HCT116 (cell line): Measurements from ENCODE around the gene DTD2. TPM values are rescaled to one million over a fixed set of nuclear protein-coding genes. Genes with fewer than 3 reads are reported as not detected.

ENCODE experiments used
- ATAC-seq: fragments of 200-7000 bp; cut with Tn5 transposase; 2 replicates; pipeline ENCODE4 v1.9.1; 2020; ENCODE audit warnings: mild to moderate bottlenecking, moderate library complexity
- BruUV-seq: library from RNA; stranded (reverse); fragments of 400-500 nt; replicated peaks from 2 replicates; lab custom pipeline; 2021; lab: Mats Ljungman, UMichigan
- CTCF ChIA-PET: fragments of 300-600 bp; sonication (Branson Sonifier 250); formaldehyde crosslinking; loops from one replicate; lab custom pipeline; 2021; ENCODE audit warnings: antibody characterized with exemption; lab: Charles Lee
- POLR2A ChIA-PET: fragments of 300-600, 350-600 bp; sonication (Branson Sonifier 250); formaldehyde crosslinking; loops from one replicate; lab custom pipeline; 2021; ENCODE audit warnings: antibody characterized with exemption; lab: Charles Lee
- RAD21 ChIA-PET, 2 experiments: fragments of 300-600 bp; sonication (Branson Sonifier 250); formaldehyde crosslinking; loops; one replicate each; lab custom pipeline; 2023; ENCODE audit warnings: low total read pairs in 2 of 2; ENCODE audit not compliant: uncharacterized antibody in 2 of 2, unreplicated experiment in 2 of 2, low non-redundant PET in 1 of 2; lab: Charles Lee
- DNase-seq: peaks from one replicate; pipeline ENCODE4 v3.0.0-alpha.2; 2010; ENCODE audit warnings: low read depth, low spot score
- H2AFZ ChIP-seq: fragments of 200-600 bp; shearing (Covaris generic), sonication (generic); 2 replicates; pipeline ENCODE4 v1.6.1; 2017; ENCODE audit warnings: low read depth, mixed run types, mixed read lengths, antibody characterized with exemption, low read length; ENCODE audit not compliant: poor library complexity, severe bottlenecking
- H3K27ac ChIP-seq: 2 replicates; pipeline ENCODE4 v1.5.1; 2012; ENCODE audit warnings: low read depth, low read length
- H3K27me3 ChIP-seq: fragments of 200-600 bp; sonication (generic); 2 replicates; pipeline ENCODE4 v1.6.1; 2016; ENCODE audit warnings: mixed run types, low read length, mixed read lengths; ENCODE audit not compliant: insufficient read depth
- H3K36me3 ChIP-seq, 2 experiments: fragments of 200-500 bp in 1 of 2; fragments of 200-600 bp in 1 of 2; sonication (Bioruptor generic) in 1 of 2; sonication (generic) in 1 of 2; 2 replicates each; pipeline versions ENCODE4 v1.5.1 to v1.6.1; 2014 to 2016; ENCODE audit warnings: low read length in 2 of 2, inconsistent platforms in 1 of 2, mixed read lengths in 1 of 2, mixed run types in 1 of 2; ENCODE audit not compliant: insufficient read depth in 2 of 2, control insufficient read depth in 1 of 2
- H3K4me1 ChIP-seq, 2 experiments: fragments of 200-600 bp in 1 of 2; sonication (generic) in 1 of 2; 2 replicates each; pipeline versions ENCODE4 v1.5.1 to v1.6.1; 2012 to 2017; ENCODE audit warnings: low read length in 2 of 2, inconsistent platforms in 1 of 2, mild to moderate bottlenecking in 1 of 2, mixed read lengths in 1 of 2, mixed run types in 1 of 2, moderate library complexity in 1 of 2; ENCODE audit not compliant: insufficient read depth in 2 of 2, control insufficient read depth in 1 of 2
- H3K4me2 ChIP-seq: fragments of 200-600 bp; sonication (generic); 2 replicates; pipeline ENCODE4 v1.6.1; 2017; ENCODE audit warnings: mixed run types, low read length, mixed read lengths
- H3K4me3 ChIP-seq, 2 experiments: fragments of 200-600 bp in 1 of 2; sonication (generic) in 1 of 2; replicated peaks in 1 of 2; 2 replicates each; pipeline ENCODE4 v1.5.1; 2011 to 2016; ENCODE audit warnings: low read length in 2 of 2, control low read depth in 1 of 2, low read depth in 1 of 2, mild to moderate bottlenecking in 1 of 2, mixed read lengths in 1 of 2, mixed run types in 1 of 2
- H3K79me2 ChIP-seq: fragments of 200-600 bp; sonication (generic); 2 replicates; pipeline ENCODE4 v1.6.1; 2017; ENCODE audit warnings: mild to moderate bottlenecking, mixed run types, low read length, moderate library complexity, mixed read lengths; ENCODE audit not compliant: insufficient read depth
- H3K9ac ChIP-seq: fragments of 200-600 bp; sonication (generic); 2 replicates; pipeline ENCODE4 v1.6.1; 2016; ENCODE audit warnings: low read length, mixed read lengths
- H3K9me2 ChIP-seq: fragments of 200-600 bp; sonication (generic), shearing (Covaris generic); 2 replicates; pipeline ENCODE4 v1.6.1; 2017; ENCODE audit warnings: mixed run types, mild to moderate bottlenecking, moderate library complexity; ENCODE audit not compliant: insufficient read depth
- H3K9me3 ChIP-seq, 2 experiments: fragments of 200-500 bp in 1 of 2; fragments of 200-600 bp in 1 of 2; sonication (Bioruptor generic) in 1 of 2; sonication (generic) in 1 of 2; 2 replicates each; pipeline ENCODE4 v1.6.1; 2014 to 2017; ENCODE audit warnings: low read length in 2 of 2, mixed read lengths in 2 of 2, inconsistent platforms in 1 of 2, low read depth in 1 of 2, mild to moderate bottlenecking in 1 of 2, mixed run types in 1 of 2, moderate library complexity in 1 of 2; ENCODE audit not compliant: control insufficient read depth in 1 of 2, insufficient read depth in 1 of 2
- H4K20me1 ChIP-seq: fragments of 200-600 bp; sonication (generic), shearing (Covaris generic); 2 replicates; pipeline ENCODE4 v1.6.1; 2017; ENCODE audit warnings: mixed run types, mild to moderate bottlenecking, moderate library complexity; ENCODE audit not compliant: insufficient read depth
- ATF3 ChIP-seq: IDR thresholded peaks from 2 replicates; pipeline ENCODE4 v1.6.1; 2012
- EGR1 ChIP-seq: IDR thresholded peaks from 2 replicates; pipeline ENCODE4 v1.6.1; 2012; ENCODE audit warnings: low read depth
- ELF1 ChIP-seq: IDR thresholded peaks from 2 replicates; pipeline ENCODE4 v1.6.1; 2012; ENCODE audit warnings: low read depth, borderline replicate concordance
- EZH2 ChIP-seq: fragments of 200-600 bp; sonication (generic); IDR thresholded peaks from 2 replicates; pipeline ENCODE4 v1.6.1; 2017; ENCODE audit warnings: antibody characterized with exemption, mixed run types
- FOSL1 ChIP-seq: IDR thresholded peaks from 2 replicates; pipeline ENCODE4 v1.6.1; 2012; ENCODE audit warnings: low read depth
- JUND ChIP-seq: IDR thresholded peaks from 2 replicates; pipeline ENCODE4 v1.6.1; 2012
- MAX ChIP-seq: IDR thresholded peaks from 2 replicates; pipeline ENCODE4 v1.6.1; 2012
- POLR2AphosphoS5 ChIP-seq: IDR thresholded peaks from 2 replicates; pipeline ENCODE4 v1.6.1; 2011; ENCODE audit warnings: mild to moderate bottlenecking, low read depth, low read length, moderate library complexity
- RAD21 ChIP-seq: IDR thresholded peaks from 2 replicates; pipeline ENCODE4 v1.6.1; 2012; ENCODE audit warnings: low read depth, mild to moderate bottlenecking
- REST ChIP-seq: IDR thresholded peaks from 2 replicates; pipeline ENCODE4 v1.6.1; 2012; ENCODE audit warnings: low read depth
- SIN3A ChIP-seq: IDR thresholded peaks from 2 replicates; pipeline ENCODE4 v1.6.1; 2012; ENCODE audit warnings: low read depth
- SP1 ChIP-seq: IDR thresholded peaks from 2 replicates; pipeline ENCODE4 v1.6.1; 2012; ENCODE audit warnings: low read depth
- SRF ChIP-seq: IDR thresholded peaks from 2 replicates; pipeline ENCODE4 v1.6.1; 2012; ENCODE audit warnings: low read depth
- ZFX ChIP-seq: fragments of 450-650 bp; IDR thresholded peaks from 2 replicates; pipeline ENCODE4 v1.6.1; 2017
- ZNF274 ChIP-seq: fragments of 200-500 bp; sonication (Bioruptor generic); IDR thresholded peaks from 2 replicates; pipeline ENCODE4 v1.6.1; 2014; ENCODE audit warnings: mild to moderate bottlenecking, low read depth, low read length, inconsistent platforms
- intact Hi-C: fragments of 100-400 bp; cut with micrococcal nuclease; formaldehyde crosslinking; loops from 2 replicates; pipeline ENCODE4 v1.10.0; 2022
- total RNA-seq: library from RNA; stranded (reverse); gene quantifications from one replicate; pipeline ENCODE4 v1.2.1, GENCODE V29; 2021; ENCODE audit not compliant: unreplicated experiment

DTD2 gene
- total RNA-seq, 1 experiment from 2014 or later: 24.6 TPM

DNA sequence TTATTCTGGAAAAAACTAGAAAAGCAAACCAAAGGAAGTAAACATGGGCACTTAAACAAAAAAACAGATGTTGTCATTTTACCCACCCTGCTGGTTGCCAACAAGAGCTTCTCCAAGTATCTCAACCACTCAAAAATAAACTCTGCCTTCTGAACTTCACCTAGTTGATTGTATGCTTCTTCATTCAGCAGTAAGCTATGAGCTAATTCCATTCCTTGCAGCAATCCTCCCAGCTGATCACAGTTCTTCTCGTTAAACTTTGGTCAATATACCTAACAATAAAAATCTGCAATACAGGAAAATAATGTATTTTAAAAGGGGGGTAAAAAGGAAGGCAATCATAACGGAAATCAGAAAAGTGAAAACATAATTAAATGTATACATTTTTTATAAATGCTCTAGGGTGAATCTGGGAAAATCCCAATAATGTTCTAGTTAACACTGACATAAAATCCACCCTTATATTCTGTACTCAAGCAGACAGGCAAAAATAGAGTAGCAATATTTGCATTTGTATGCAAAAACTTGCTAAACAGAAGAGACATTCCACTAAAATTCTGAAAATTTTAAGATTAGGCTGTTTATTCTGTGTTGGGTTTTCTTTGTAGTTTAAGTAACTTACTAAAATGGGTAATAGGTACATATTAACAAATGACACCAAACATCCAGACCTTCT is 54.4 kb downstream of the DTD2 start:
- RAD21 ChIA-PET: no interaction called here
- H3K27ac ChIP-seq: no peak overlapping the region
- POLR2A ChIA-PET: interaction anchor here (1.4 kb wide), 1 partner anchor 18 kb away, joined by 4 read pairs; the partner anchor contains the start of gene HEATR5A

DNA sequence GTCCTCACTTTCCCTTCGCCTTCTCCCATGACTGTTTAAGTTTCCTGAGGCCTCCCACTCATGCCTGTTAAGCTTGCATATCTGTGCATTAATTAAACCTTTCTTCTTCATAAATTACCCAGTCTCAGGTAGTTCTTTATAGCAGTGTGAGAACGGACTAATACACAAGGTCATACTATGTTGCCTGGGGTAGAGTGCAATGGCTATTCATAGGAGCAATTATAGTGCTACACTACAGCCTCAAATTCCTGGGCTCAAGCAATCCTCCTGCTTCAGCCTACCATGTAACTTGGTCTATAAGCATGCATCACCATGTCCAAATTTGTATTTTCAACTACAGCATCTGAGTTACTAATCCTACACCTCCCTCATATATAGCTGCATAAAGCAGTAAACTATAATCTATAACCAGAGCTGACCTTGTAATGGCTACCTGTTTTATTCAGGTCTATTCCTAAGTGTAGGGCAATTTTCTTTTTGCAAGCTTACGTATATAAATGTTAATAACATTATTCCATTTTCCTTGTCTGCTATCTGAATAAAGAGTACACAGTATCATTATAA is 55.9 kb downstream of the DTD2 start:
- no peaks in the 10 kb centered on the region for H3K4me1 ChIP-seq
- H3K4me3 ChIP-seq: no peak overlapping the region
- H3K79me2 ChIP-seq: no peaks in the 10 kb centered on the region
- H4K20me1 ChIP-seq: no peaks in the 10 kb centered on the region
- no peak for ATAC-seq
- BruUV-seq: no TSS peak
- no peaks in the 10 kb centered on the region for H3K27me3 ChIP-seq
- POLR2A ChIA-PET: interaction anchor here (1.4 kb wide), 1 partner anchor 19 kb away, joined by 4 read pairs; the partner anchor contains the start of gene HEATR5A
- RAD21 ChIA-PET: no interaction called here
- CTCF ChIA-PET: no interaction called here
- no peaks in the 10 kb centered on the region for H3K36me3 ChIP-seq
- H3K9ac ChIP-seq: no peak overlapping the region
- H3K9me2 ChIP-seq: no peaks in the 10 kb centered on the region
- H3K4me2 ChIP-seq: no peak overlapping the region
- no peaks in the 10 kb centered on the region for H3K9me3 ChIP-seq
- intact Hi-C loops: no loop called here
- no peak overlapping the region for H2AFZ ChIP-seq
- DNase-seq: no peak
- H3K27ac ChIP-seq: no peak overlapping the region
- TF ChIP-seq EZH2 (no peak), ZFX (no peak), ATF3 (no peak), MAX (no peak), JUND (no peak), RAD21 (no peak), SP1 (no peak), ELF1 (no peak), POLR2AphosphoS5 (no peak), REST (no peak), SRF (no peak)

More for the DNA sequence above, 54.4 kb downstream of the DTD2 start:
- Histone ChIP-seq H2AFZ (no peak overlapping the region), H3K9me2 (no peaks in the 10 kb centered on the region), H3K36me3 (no peaks in the 10 kb centered on the region), H3K4me1 (no peaks in the 10 kb centered on the region), H3K4me3 (no peak overlapping the region), H3K79me2 (no peaks in the 10 kb centered on the region), H3K9ac (no peak overlapping the region), H3K4me2 (no peak overlapping the region), H4K20me1 (no peaks in the 10 kb centered on the region)
- CTCF ChIA-PET: interaction anchor here (0.9 kb wide), 1 partner anchor 852 kb away, joined by 3 read pairs; no protein-coding TSS in a partner anchor
- BruUV-seq: no TSS peak
- DNase-seq (no peak), ATAC-seq (no peak)
- TF ChIP-seq POLR2AphosphoS5 (no peak), ELF1 (no peak), SIN3A (no peak), EZH2 (no peak), EGR1 (no peak), JUND (no peak), ZNF274 (no peak), SRF (no peak), SP1 (no peak), FOSL1 (no peak)
- TF ChIP-seq, all 23 proteins: peak for 0
- no peaks in the 10 kb centered on the region for H3K9me3 ChIP-seq
- no peaks in the 10 kb centered on the region for H3K27me3 ChIP-seq
- intact Hi-C loops: no loop called here
